WTC11 (cell line): ENCODE data around the gene KRT12.

Experiments
- ZBTB21 ChIP-seq: sonication (generic); formaldehyde crosslinking; IDR thresholded peaks from 2 replicates; pipeline ENCODE4 v1.8.1; 2023; ENCODE audit warnings: mild to moderate bottlenecking, missing genetic modification reagents, borderline replicate concordance
- ZNF138 ChIP-seq: sonication (generic); formaldehyde crosslinking; conservative IDR thresholded peaks from 2 replicates; pipeline ENCODE4 v1.8.1; 2022; ENCODE audit warnings: mild to moderate bottlenecking, moderate library complexity, missing genetic modification reagents
- TF ChIP-seq, protein P1 (sequence below): sonication (generic); formaldehyde crosslinking; IDR thresholded peaks from 2 replicates; pipeline ENCODE4 v1.8.0; 2022; ENCODE audit warnings: mild to moderate bottlenecking, missing genetic modification reagents
- TF ChIP-seq, protein P2 (sequence below): fragments of 200-600 bp; IDR thresholded peaks from 2 replicates; pipeline ENCODE4 v1.8.0; 2022; ENCODE audit warnings: antibody characterized with exemption

DNA sequence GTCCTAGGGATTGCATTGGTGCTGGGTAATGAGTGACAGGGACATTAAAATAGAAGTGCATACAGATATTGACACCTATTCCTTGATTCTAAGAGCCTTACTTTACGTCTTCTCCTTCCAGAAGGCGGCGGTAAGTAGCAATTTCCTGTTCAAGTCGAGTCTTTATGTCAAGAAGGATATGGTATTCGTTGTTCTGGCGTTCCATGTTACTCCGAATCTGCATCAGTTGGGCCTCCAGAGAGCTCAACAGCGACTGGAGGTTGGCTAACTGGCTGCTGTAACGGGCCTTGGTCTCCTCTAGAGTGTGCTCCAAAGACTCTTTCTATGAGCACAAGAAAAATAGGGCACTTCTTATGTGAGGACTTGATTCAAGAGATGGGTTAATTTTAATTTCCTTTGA is 11.0 kb upstream of the KRT12 start:
- TF ChIP-seq, protein P1, sequence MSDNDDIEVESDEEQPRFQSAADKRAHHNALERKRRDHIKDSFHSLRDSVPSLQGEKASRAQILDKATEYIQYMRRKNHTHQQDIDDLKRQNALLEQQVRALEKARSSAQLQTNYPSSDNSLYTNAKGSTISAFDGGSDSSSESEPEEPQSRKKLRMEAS (CRISPR knock-in tag), result no peak
- TF ChIP-seq, protein P2, sequence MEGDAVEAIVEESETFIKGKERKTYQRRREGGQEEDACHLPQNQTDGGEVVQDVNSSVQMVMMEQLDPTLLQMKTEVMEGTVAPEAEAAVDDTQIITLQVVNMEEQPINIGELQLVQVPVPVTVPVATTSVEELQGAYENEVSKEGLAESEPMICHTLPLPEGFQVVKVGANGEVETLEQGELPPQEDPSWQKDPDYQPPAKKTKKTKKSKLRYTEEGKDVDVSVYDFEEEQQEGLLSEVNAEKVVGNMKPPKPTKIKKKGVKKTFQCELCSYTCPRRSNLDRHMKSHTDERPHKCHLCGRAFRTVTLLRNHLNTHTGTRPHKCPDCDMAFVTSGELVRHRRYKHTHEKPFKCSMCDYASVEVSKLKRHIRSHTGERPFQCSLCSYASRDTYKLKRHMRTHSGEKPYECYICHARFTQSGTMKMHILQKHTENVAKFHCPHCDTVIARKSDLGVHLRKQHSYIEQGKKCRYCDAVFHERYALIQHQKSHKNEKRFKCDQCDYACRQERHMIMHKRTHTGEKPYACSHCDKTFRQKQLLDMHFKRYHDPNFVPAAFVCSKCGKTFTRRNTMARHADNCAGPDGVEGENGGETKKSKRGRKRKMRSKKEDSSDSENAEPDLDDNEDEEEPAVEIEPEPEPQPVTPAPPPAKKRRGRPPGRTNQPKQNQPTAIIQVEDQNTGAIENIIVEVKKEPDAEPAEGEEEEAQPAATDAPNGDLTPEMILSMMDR, result no peak
- TF ChIP-seq ZBTB21 (CRISPR knock-in tag) (no peak), ZNF138 (CRISPR knock-in tag) (no peak)
